NB4 (cell line): Measurements from ENCODE around the gene MOSMO.

Source experiments
- DNase-seq: peaks from one replicate; pipeline ENCODE4 v3.0.0; 2010; ENCODE audit warnings: low read depth
- H3K4me3 ChIP-seq: one replicate; pipeline ENCODE4 v1.5.1; 2011; ENCODE audit warnings: mild to moderate bottlenecking, low read depth, low read length, moderate library complexity
- MYC ChIP-seq: IDR thresholded peaks from 2 replicates; pipeline ENCODE4 v1.6.1; 2011; ENCODE audit warnings: low read depth, low read length
- POLR2A ChIP-seq: IDR thresholded peaks from 2 replicates; pipeline ENCODE4 v1.6.1; 2011; ENCODE audit warnings: mild to moderate bottlenecking; ENCODE audit not compliant: insufficient read length; ENCODE audit errors: extremely low read depth
- TF ChIP-seq, protein P1 (sequence below): IDR thresholded peaks from one replicate; pipeline ENCODE4 v1.5.1; 2012; ENCODE audit warnings: low read depth, low read length
- TF ChIP-seq, protein P2 (sequence below): IDR thresholded peaks from 2 replicates; pipeline ENCODE4 v1.6.1; 2011; ENCODE audit warnings: low read depth, low read length

MOSMO gene

GRCh38 chr16:22093331-22093730 lies 85.4 kb downstream of the MOSMO start:
- no peak for DNase-seq
- TF ChIP-seq, protein P1, sequence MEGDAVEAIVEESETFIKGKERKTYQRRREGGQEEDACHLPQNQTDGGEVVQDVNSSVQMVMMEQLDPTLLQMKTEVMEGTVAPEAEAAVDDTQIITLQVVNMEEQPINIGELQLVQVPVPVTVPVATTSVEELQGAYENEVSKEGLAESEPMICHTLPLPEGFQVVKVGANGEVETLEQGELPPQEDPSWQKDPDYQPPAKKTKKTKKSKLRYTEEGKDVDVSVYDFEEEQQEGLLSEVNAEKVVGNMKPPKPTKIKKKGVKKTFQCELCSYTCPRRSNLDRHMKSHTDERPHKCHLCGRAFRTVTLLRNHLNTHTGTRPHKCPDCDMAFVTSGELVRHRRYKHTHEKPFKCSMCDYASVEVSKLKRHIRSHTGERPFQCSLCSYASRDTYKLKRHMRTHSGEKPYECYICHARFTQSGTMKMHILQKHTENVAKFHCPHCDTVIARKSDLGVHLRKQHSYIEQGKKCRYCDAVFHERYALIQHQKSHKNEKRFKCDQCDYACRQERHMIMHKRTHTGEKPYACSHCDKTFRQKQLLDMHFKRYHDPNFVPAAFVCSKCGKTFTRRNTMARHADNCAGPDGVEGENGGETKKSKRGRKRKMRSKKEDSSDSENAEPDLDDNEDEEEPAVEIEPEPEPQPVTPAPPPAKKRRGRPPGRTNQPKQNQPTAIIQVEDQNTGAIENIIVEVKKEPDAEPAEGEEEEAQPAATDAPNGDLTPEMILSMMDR: no peak
- TF ChIP-seq, protein P2, sequence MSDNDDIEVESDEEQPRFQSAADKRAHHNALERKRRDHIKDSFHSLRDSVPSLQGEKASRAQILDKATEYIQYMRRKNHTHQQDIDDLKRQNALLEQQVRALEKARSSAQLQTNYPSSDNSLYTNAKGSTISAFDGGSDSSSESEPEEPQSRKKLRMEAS: no peak
- TF ChIP-seq POLR2A (no peak), MYC (no peak)
- no peak overlapping the region for H3K4me3 ChIP-seq

- DNase-seq: peak; percentile 18
- TF ChIP-seq MYC (no peak), POLR2A (no peak)
- TF ChIP-seq, protein P1: no peak
- TF ChIP-seq, protein P2: no peak
- H3K4me3 ChIP-seq: no peak overlapping the region
Observed at GRCh38 chr16:22093996-22094395, 86.1 kb downstream of the MOSMO start.

- no peak overlapping the region for H3K4me3 ChIP-seq
- DNase-seq: peak; percentile 67
- TF ChIP-seq, protein P1: peak; percentile 69
- TF ChIP-seq MYC: no peak
- TF ChIP-seq, protein P2: peak; percentile 48; the same call in 1 of the 2 replicates
Observed at GRCh38 chr16:22098405-22099255, 90.7 kb downstream of the MOSMO start.

DNA sequence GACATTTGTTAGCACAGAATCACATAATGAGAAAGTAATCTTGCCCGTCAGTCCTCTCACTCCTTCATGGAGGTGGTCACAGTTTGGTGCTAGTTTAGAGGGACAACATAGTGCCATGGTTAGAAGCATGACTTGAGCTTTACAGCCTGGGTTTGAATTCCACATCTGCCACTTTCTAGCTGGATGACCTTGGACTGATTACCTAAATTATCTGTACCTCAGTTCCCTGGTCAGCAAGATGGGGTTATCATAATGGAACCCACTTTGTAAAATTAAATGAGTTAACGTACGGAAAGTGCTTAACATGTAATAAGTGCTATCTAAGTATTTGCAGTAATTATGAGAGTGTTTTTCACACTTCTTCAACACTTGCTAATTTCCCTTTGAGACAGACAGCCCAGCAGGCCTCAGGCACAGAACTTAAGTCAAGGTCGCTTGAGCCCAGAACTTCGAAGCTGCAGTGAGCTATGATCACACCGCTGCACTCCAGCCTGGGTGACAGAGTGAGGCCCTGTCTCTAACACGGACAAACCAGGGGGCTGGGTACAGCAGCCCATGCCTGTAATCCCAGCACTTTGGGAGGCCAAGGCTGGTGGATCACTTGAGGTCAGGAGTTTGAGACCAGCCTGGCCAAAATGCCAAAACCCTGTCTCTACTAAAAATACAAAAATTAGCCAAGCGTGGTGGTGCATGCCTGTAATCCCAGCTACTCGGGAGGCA lies 91.5 kb downstream of the MOSMO start:
- DNase-seq: no peak
- no peak overlapping the region for H3K4me3 ChIP-seq
- no peak for TF ChIP-seq MYC
- TF ChIP-seq, protein P1: no peak
- no peak for TF ChIP-seq POLR2A
- TF ChIP-seq, protein P2: no peak

DNA sequence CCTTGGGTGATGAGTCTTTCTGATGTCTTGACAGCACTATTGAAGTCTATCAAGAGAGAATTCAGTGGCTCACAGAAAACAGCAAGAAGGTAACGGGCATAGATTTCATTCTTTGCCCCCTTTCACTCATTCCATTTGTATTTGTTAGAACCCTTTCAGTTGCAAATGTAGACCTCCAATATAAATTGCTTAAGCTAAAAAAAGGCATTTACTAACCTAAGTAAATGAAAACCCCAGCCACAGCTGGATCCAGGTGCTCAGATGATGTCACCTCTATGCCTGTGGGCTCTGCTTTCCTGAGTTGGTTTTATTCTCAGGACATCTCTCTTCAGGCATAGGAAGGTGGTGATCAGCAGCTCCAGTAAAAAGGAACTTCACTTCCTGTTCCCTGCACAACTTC lies 95.5 kb downstream of the MOSMO start:
- no peak for TF ChIP-seq MYC
- TF ChIP-seq POLR2A: no peak
- TF ChIP-seq, protein P1: no peak
- TF ChIP-seq, protein P2: no peak
- no peak for DNase-seq
- H3K4me3 ChIP-seq: no peak overlapping the region
